GM21381 (cell line): ENCODE measurements around the gene ART1.

Source experiments
- ATAC-seq: cut with Tn5 transposase; IDR thresholded peaks from one replicate; pipeline ENCODE4 v1.9.1; 2021; ENCODE audit warnings: mild to moderate bottlenecking, moderate library complexity; ENCODE audit not compliant: unreplicated experiment

The ART1 gene

DNA sequence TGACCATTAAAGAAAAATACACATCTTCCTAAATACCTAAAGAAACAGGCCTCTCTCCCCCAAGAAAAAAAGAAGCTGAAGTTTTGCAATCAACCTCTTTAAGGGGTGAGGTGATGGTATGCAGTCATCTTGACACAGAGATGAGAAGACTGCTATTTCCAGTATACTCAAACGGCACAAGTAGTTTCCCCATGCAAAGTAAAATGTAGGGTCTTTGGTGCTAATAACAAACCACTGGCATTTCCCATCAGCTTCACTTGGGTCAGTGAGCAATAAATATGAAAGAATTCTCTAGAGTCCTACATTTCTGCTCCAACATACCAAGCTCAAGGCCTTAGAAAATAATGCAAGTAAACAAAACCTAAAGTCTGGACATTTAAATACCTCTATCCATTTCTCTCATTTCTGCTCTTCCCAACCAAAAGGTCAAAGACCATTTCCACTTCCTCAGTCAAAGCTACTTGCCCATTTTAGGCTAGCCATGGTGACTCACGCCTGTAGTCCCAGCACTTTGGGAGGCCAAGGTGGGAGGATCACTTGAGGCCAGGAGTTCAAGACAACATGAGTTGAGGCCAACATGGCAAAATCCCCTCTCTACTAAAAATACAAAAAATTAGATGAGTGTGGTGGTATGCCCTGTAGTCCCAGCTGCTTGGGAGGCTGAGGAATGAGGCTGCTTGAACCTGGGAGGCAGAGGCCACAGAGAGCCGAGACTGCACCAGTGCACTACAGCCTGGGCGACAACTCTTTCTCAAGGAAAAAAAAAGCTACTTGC is 65.7 kb downstream of the ART1 start:
- ATAC-seq, result no peak

DNA sequence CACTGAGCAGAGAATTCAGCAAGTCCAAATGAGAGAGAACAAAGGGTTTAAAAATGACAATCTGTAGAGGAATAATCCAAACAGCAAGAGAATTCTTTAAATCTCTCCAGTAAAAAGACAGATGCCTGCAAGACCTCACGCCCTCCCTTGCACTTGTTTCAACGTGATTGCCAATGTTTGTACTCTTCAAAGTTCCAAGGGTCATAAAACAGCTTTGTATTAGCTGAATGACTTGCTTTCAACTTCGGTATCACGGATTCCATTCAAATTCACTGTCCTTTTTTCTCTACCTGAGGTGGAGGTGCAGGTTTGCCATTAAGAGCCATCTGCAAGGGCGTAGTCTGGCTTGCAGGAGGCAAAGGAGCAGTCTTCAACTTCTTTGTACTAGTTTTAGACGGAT is 67.3 kb downstream of the ART1 start:
- ATAC-seq, result no peak
